Fibroblast of lung (primary cell): ENCODE results near the gene WDFY2.

Experiments
- CTCF ChIP-seq, 2 donors: IDR thresholded peaks in 1 of 2; conservative IDR thresholded peaks in 1 of 2; 1 replicate in 1 of 2; 2 replicates in 1 of 2; pipeline ENCODE4 v1.5.1; 2011 to 2012; ENCODE audit warnings: low read length in 2 of 2, control low read depth in 1 of 2, inconsistent platforms in 1 of 2, low read depth in 1 of 2, mild to moderate bottlenecking in 1 of 2
- EZH2 ChIP-seq: IDR thresholded peaks from 2 replicates; pipeline ENCODE4 v1.5.1; 2012; ENCODE audit warnings: low read length, control low read depth, mild to moderate bottlenecking; ENCODE audit errors: missing control alignments

- no peak for TF ChIP-seq EZH2
- no peak for TF ChIP-seq CTCF (conservative IDR thresholded peaks at IDR 0.05 in 1 of 2, IDR thresholded peaks at IDR 0.05 in 1 of 2; ENCODE audit: low read depth in 1 of 2, low read length in 2 of 2)
Observed at GRCh38 chr13:51590231-51590970, 6.1 kb downstream of the WDFY2 start.
